Measurements from ENCODE around the gene TBC1D7. TPM values are rescaled to one million over a fixed set of nuclear protein-coding genes. Genes with fewer than 3 reads are reported as not detected.
A peak's percentile ranks its signal among the peaks of the same experiment; 100 is the strongest.

The TBC1D7 gene
- total and polyA plus RNA-seq, 2 donors (not counting 1 experiment from before 2014, with no cell fraction given): 21.5 to 22.3 TPM

- Mint-ChIP-seq H3K9me3 (ENCODE audit: insufficient read depth) (no peaks in the 10 kb centered on the region), H3K27ac (peak overlapping the region; percentile 56), H3K4me3 (no peak overlapping the region), H3K4me1 (peaks cover 53% of the 10 kb centered on the region), H3K27me3 (no peaks in the 10 kb centered on the region)
- Histone ChIP-seq H3K79me2 (ENCODE audit: control insufficient read depth, insufficient read depth, low read length) (peaks cover 27% of the 10 kb centered on the region), H2AFZ (ENCODE audit: insufficient read depth, low read depth, low read length, poor library complexity, severe bottlenecking) (no peak overlapping the region), H3K27ac (ENCODE audit: low read length in 2 of 2) (no peak overlapping the region), H3K4me3 (ENCODE audit: control extremely low read depth in 1 of 5, extremely low read depth in 1 of 5, insufficient read depth in 1 of 5, low read depth in 2 of 5, low read length in 4 of 5) (no peak overlapping the region), H3K9me3 (ENCODE audit: control extremely low read depth in 1 of 3, control insufficient read depth in 2 of 3, insufficient read depth in 1 of 3, low read length in 2 of 3) (peaks cover 0 to 17% (median 7%) of the 10 kb centered on the region in 3 donors), H3K36me3 (replicated peaks in 1 of 2; ENCODE audit: control extremely low read depth in 1 of 2, control insufficient read depth in 1 of 2, extremely low read depth in 1 of 2, insufficient read depth in 2 of 2, low read length in 1 of 2) (peaks cover 26 to 84% of the 10 kb centered on the region in 2 experiments), H3K27me3 (replicated peaks in 1 of 4; ENCODE audit: control extremely low read depth in 1 of 4, control insufficient read depth in 3 of 4, insufficient read depth in 4 of 4, low read length in 3 of 4) (no peaks in the 10 kb centered on the region), H3K4me2 (replicated peaks; ENCODE audit: low read depth, low read length, poor library complexity, severe bottlenecking) (no peak overlapping the region), H3K9ac (ENCODE audit: low read length) (no peak overlapping the region), H4K20me1 (ENCODE audit: control insufficient read depth, insufficient read depth, low read length, poor library complexity, severe bottlenecking) (peaks cover 48% of the 10 kb centered on the region), H3K4me1 (ENCODE audit: control insufficient read depth in 2 of 2, insufficient read depth in 2 of 2, low read length in 2 of 2) (peaks cover 25 to 26% of the 10 kb centered on the region in 2 donors)
- DNase-seq (no peak), ATAC-seq (ENCODE audit: low read depth) (no peak)
- ChIA-PET POLR2A (no interaction called here), CTCF (interaction anchor here (1.0 kb wide), 1 partner anchor 14 kb away, joined by 3 read pairs; no protein-coding TSS in a partner anchor)
- intact Hi-C loops (cut with micrococcal nuclease): no loop called here
- TF ChIP-seq EZH2 (IDR thresholded peaks at IDR 0.05; ENCODE audit: borderline replicate concordance, insufficient read depth, low read depth, low read length, poor library complexity, severe bottlenecking) (no peak), CTCF (IDR thresholded peaks at IDR 0.05) (no peak)
- WGBS (ENCODE audit: insufficient coverage): 83% methylated on average over 13 of the region's 13 CpGs
Measured at GRCh38 chr6:13288969-13289391, 39.4 kb downstream of the TBC1D7 start.

- ATAC-seq (ENCODE audit: low read depth) (no peak), DNase-seq (no peak)
- POLR2A ChIA-PET: interaction anchor here (0.7 kb wide), 1 partner anchor 526 kb away, joined by 4 read pairs; no protein-coding TSS in a partner anchor
- H3K9me3 ChIP-seq (ENCODE audit: control extremely low read depth in 1 of 3, control insufficient read depth in 2 of 3, insufficient read depth in 1 of 3, low read length in 2 of 3): peaks cover 0 to 17% (median 7%) of the 10 kb centered on the region in 3 donors
- H3K4me2 ChIP-seq (replicated peaks; ENCODE audit: low read depth, low read length, poor library complexity, severe bottlenecking): no peak overlapping the region
- peaks cover 27 to 86% of the 10 kb centered on the region in 2 experiments for H3K36me3 ChIP-seq (replicated peaks in 1 of 2; ENCODE audit: control extremely low read depth in 1 of 2, control insufficient read depth in 1 of 2, extremely low read depth in 1 of 2, insufficient read depth in 2 of 2, low read length in 1 of 2)
- Mint-ChIP-seq H3K27ac (peak overlapping the region; percentile 46), H3K4me1 (peaks cover 58% of the 10 kb centered on the region), H3K4me3 (no peak overlapping the region), H3K27me3 (no peaks in the 10 kb centered on the region), H3K9me3 (ENCODE audit: insufficient read depth) (no peaks in the 10 kb centered on the region)
- no peak overlapping the region for H3K27ac ChIP-seq (ENCODE audit: low read length in 2 of 2)
- CTCF ChIA-PET: interaction anchor here (1.0 to 1.3 kb wide), 3 partner anchors 14 to 94 kb away, joined by 3 to 7 read pairs (median 6); no protein-coding TSS in a partner anchor
- H3K4me3 ChIP-seq (ENCODE audit: control extremely low read depth in 1 of 5, extremely low read depth in 1 of 5, insufficient read depth in 1 of 5, low read depth in 2 of 5, low read length in 4 of 5): no peak overlapping the region
- peaks cover 25 to 26% of the 10 kb centered on the region in 2 donors for H3K4me1 ChIP-seq (ENCODE audit: control insufficient read depth in 2 of 2, insufficient read depth in 2 of 2, low read length in 2 of 2)
- intact Hi-C loops (cut with micrococcal nuclease): no loop called here
- no peaks in the 10 kb centered on the region for H3K27me3 ChIP-seq (replicated peaks in 1 of 4; ENCODE audit: control extremely low read depth in 1 of 4, control insufficient read depth in 3 of 4, insufficient read depth in 4 of 4, low read length in 3 of 4)
- 77% methylated on average over 5 of the region's 9 CpGs for WGBS (ENCODE audit: insufficient coverage)
- TF ChIP-seq CTCF (IDR thresholded peaks at IDR 0.05) (no peak), EZH2 (IDR thresholded peaks at IDR 0.05; ENCODE audit: borderline replicate concordance, insufficient read depth, low read depth, low read length, poor library complexity, severe bottlenecking) (no peak)
- H4K20me1 ChIP-seq (ENCODE audit: control insufficient read depth, insufficient read depth, low read length, poor library complexity, severe bottlenecking): peaks cover 53% of the 10 kb centered on the region
- no peak overlapping the region for H3K9ac ChIP-seq (ENCODE audit: low read length)
- no peak overlapping the region for H2AFZ ChIP-seq (ENCODE audit: insufficient read depth, low read depth, low read length, poor library complexity, severe bottlenecking)
- peaks cover 27% of the 10 kb centered on the region for H3K79me2 ChIP-seq (ENCODE audit: control insufficient read depth, insufficient read depth, low read length)
Measured at GRCh38 chr6:13288481-13288880, 39.9 kb downstream of the TBC1D7 start.

Measured in B cell (primary cell).